ENCODE measurements around the gene SAMD4A. TPM values are rescaled to one million over a fixed set of nuclear protein-coding genes. Genes with fewer than 3 reads are reported as not detected.

The SAMD4A gene
- total and polyA plus RNA-seq, 2 of the 4 experiments (the other 2 are of a cell fraction): 22.9 to 38.2 TPM

- dilution Hi-C loops (cut with HindIII; ENCODE audit: low sequenced_read_pairs, unreplicated experiment) (no loop called here), in situ Hi-C loops (cut with MboI; ENCODE audit: low sequenced_read_pairs) (loop anchor here (5.0 kb wide), 2 partner anchors 85 to 120 kb away; partner anchors contain the start of gene SAMD4A), intact Hi-C loops (cut with micrococcal nuclease) (loop anchor here (2.0 kb wide), 1 partner anchor 85 kb away; no protein-coding TSS in a partner anchor)
- Histone ChIP-seq H3K4me2 (ENCODE audit: low read depth, low read length) (no peak overlapping the region), H3K4me1 (ENCODE audit: control insufficient read depth, insufficient read depth, low read length) (peaks cover 42% of the 10 kb centered on the region), H3K9ac (ENCODE audit: low read depth, low read length) (no peak overlapping the region), H3K4ac (ENCODE audit: low read depth, low read length) (peak overlapping the region; percentile 14), H2BK5ac (ENCODE audit: low read depth, low read length, poor library complexity, severe bottlenecking) (peak overlapping the region; percentile 14), H3K9me1 (ENCODE audit: insufficient read depth, low read length) (peaks cover 49% of the 10 kb centered on the region), H4K5ac (ENCODE audit: low read depth, low read length) (no peak overlapping the region), H4K91ac (ENCODE audit: insufficient read depth, low read depth, low read length) (no peak overlapping the region), H3K79me1 (ENCODE audit: low read depth in 1 of 2, low read length in 2 of 2) (peaks cover 70 to 98% of the 10 kb centered on the region in 2 experiments), H4K8ac (ENCODE audit: low read depth in 2 of 2, low read length in 2 of 2) (no peak overlapping the region), H2AK5ac (ENCODE audit: low read depth, low read length) (peak overlapping the region; percentile 87), H2AK9ac (replicated peaks; ENCODE audit: low read depth, low read length, poor library complexity) (no peak overlapping the region), H2BK120ac (ENCODE audit: low read depth, low read length) (peak overlapping the region; percentile 44; the same call in 1 of the 2 replicates), H2AFZ (replicated peaks; ENCODE audit: low read length, poor library complexity) (no peak overlapping the region), H3K14ac (replicated peaks; ENCODE audit: low read depth, low read length) (no peak overlapping the region; the same call in none of the 2 replicates), H4K20me1 (ENCODE audit: insufficient read depth, low read length) (peaks cover 74% of the 10 kb centered on the region), H3K9me3 (ENCODE audit: control insufficient read depth, insufficient read depth, low read length) (no peaks in the 10 kb centered on the region), H3K36me3 (ENCODE audit: control insufficient read depth, insufficient read depth, low read length) (no peaks in the 10 kb centered on the region; the same call in 1 of the 2 replicates), H3K23ac (ENCODE audit: low read depth, low read length) (peak overlapping the region; percentile 13; the same call in 1 of the 2 replicates), H2BK15ac (ENCODE audit: low read depth, low read length) (0 out of 3 replicates have a peak overlapping the region, but pooled peaks have one; percentile 19), H3K27me3 (ENCODE audit: control insufficient read depth, insufficient read depth, low read length) (no peaks in the 10 kb centered on the region), H3K4me3 (ENCODE audit: insufficient read depth, low read depth, low read length) (no peak overlapping the region), H3K18ac (ENCODE audit: low read depth, low read length) (0 out of 2 replicates have a peak overlapping the region, but pooled peaks have one; percentile 13), H3K56ac (ENCODE audit: extremely low read depth, insufficient read depth, low read length) (no peak overlapping the region), H2BK20ac (ENCODE audit: low read depth, low read length) (no peak overlapping the region), H3K27ac (ENCODE audit: insufficient read depth, low read length) (peak overlapping the region; percentile 12; the same call in 1 of the 2 replicates)
- ChIA-PET CTCF (interaction anchor here (1.0 kb wide), 1 partner anchor 17 kb away, joined by 4 read pairs; no protein-coding TSS in a partner anchor), POLR2A (ENCODE audit: unreplicated experiment) (no interaction called here)
- no TSS peak for BruUV-seq (replicated peaks)
- WGBS, 2 experiments (ENCODE audit: extremely low coverage in 2 of 2, insufficient read length in 1 of 2): no CpG with 5 or more reads among the region's 2 CpGs
- no peak for TF ChIP-seq NFE2L2 (IDR thresholded peaks at IDR 0.05; ENCODE audit: low read depth, low read length)
- TF ChIP-seq MAFK (IDR thresholded peaks at IDR 0.05; ENCODE audit: low read depth, low read length): no peak
- no peak for TF ChIP-seq CEBPB (IDR thresholded peaks at IDR 0.05; ENCODE audit: low read depth, low read length)
- no peak for TF ChIP-seq RFX5 (IDR thresholded peaks at IDR 0.05; ENCODE audit: low read depth, low read length)
- no peak for DNase-seq
- ATAC-seq (ENCODE audit: low read depth): no peak
Measured at GRCh38 chr14:54687750-54688119, 120.8 kb downstream of the SAMD4A start.
